GM10266 (cell line): Measurements from ENCODE around the gene OR8S1.
"Not testable (repeated sequence)": the region's sequence is repeated elsewhere in the genome, so short reads cannot be mapped to it uniquely, and the experiment has no call there.

Source experiments
- DNase-seq: peaks from one replicate; pipeline ENCODE4 v3.0.0; 2012; ENCODE audit errors: extremely low spot score
- CTCF ChIP-seq: IDR thresholded peaks from 2 replicates; pipeline ENCODE4 v1.5.1; 2012; ENCODE audit warnings: mild to moderate bottlenecking, low read depth; ENCODE audit not compliant: control insufficient read depth, insufficient read depth; ENCODE audit errors: missing control alignments

Gene OR8S1

GRCh38 chr12:48525332-48525731, at the start of gene OR8S1:
OR8S1 (plus strand) TSS chr12:48525632; CDS start chr12:48525632, 0 bp downstream.
- no peak for DNase-seq
- TF ChIP-seq CTCF: no peak

GRCh38 chr12:48482198-48482597, 43.2 kb upstream of the OR8S1 start, which contains the start of gene C12orf54:
C12orf54 (plus strand) TSS chr12:48482498; CDS start chr12:48483297, 799 bp downstream.
- no peak for DNase-seq
- no peak for TF ChIP-seq CTCF

- DNase-seq: no peak
- no peak for TF ChIP-seq CTCF
Measured at GRCh38 chr12:48482930-48483329, 42.5 kb upstream of the OR8S1 start.

GRCh38 chr12:48486261-48486660, 39.2 kb upstream of the OR8S1 start:
- TF ChIP-seq CTCF: no peak
- no peak for DNase-seq

- no peak for DNase-seq
- no peak for TF ChIP-seq CTCF
Measured at GRCh38 chr12:48486679-48487078, 38.8 kb upstream of the OR8S1 start.

GRCh38 chr12:48489012-48489411, 36.4 kb upstream of the OR8S1 start:
- peak; percentile 68 for DNase-seq
- no peak for TF ChIP-seq CTCF

GRCh38 chr12:48489456-48489855, 36.0 kb upstream of the OR8S1 start:
- not testable (repeated sequence) for DNase-seq

- DNase-seq: not testable (repeated sequence)
Measured at GRCh38 chr12:48500281-48500680, 25.2 kb upstream of the OR8S1 start.

- not testable (repeated sequence) for DNase-seq
Measured at GRCh38 chr12:48506836-48507235, 18.6 kb upstream of the OR8S1 start.
